ENCODE data around the gene CACNG8.

GRCh38 chr19:54029930-54030490, 67.3 kb downstream of the CACNG8 start:
- TF ChIP-seq CTCF (IDR thresholded peaks at IDR 0.05; ENCODE audit: poor library complexity) (peak; percentile 60), EZH2 (IDR thresholded peaks at IDR 0.05; ENCODE audit: borderline replicate concordance) (no peak), EZH2phosphoT487 (IDR thresholded peaks at IDR 0.05; ENCODE audit: low read depth, severe bottlenecking, unreplicated experiment) (no peak)

Data from hepatocyte (in vitro differentiated cells).